Measurements from ENCODE around the gene MCM5. TPM values are rescaled to one million over a fixed set of nuclear protein-coding genes. Genes with fewer than 3 reads are reported as not detected.

MCM5 gene
- total RNA-seq, 2 experiments from 2014 or later, result 21.6 to 22.6 TPM

DNA sequence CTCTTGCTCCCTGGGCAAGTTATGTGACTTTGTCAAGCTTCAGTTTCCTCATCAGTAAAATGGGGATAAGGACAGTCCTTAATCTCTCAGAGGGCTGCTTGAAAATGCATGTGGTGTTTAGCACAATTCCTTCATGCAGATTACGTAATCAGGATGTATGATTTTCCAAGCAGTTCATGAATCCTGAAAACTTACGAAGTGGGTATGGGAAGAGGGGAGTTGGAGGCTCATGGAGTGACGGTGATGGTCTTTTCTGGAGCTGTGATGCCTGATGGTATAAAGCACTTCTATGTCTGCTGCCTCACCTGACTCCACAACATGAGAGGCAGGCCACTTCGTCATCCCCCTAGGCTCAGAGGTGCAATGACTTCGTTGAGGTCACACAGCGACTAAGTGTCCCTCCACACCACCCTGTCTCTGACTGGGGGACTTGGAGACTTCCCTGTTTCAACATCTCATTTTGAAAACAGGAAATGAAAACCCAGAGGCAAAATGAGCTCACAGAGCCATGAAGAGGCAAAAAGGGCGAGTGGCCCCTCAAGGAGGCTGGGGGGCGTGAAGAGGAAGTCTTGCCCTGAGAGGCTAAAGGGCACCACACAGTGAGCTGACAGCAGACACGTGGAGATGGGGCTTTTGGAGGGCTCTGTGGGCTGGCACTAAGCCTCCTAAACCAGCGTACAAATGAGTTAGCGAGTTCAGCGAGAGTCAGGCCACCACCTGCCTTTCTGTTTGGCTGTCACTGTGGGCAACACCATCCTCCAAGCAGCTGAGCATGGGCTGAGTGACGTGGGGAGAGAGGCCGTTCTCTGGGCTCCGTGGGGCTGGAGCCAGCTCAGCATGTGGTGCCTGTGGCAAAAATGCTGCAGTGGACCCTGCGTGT is 10.1 kb downstream of the MCM5 start:
- CTCF ChIA-PET, result no interaction called here
- Histone ChIP-seq H3K27ac (ENCODE audit: low read depth in 1 of 2, low read length in 2 of 2) (no peak overlapping the region), H3K9me3 (ENCODE audit: control insufficient read depth in 1 of 2, insufficient read depth in 1 of 2, low read length in 2 of 2) (no peaks in the 10 kb centered on the region), H3K4me3 (ENCODE audit: low read length) (no peak overlapping the region), H3K4me1 (ENCODE audit: insufficient read depth, low read length) (no peaks in the 10 kb centered on the region), H3K27me3 (ENCODE audit: control insufficient read depth in 1 of 2, insufficient read depth in 2 of 2, low read length in 2 of 2) (no peaks in the 10 kb centered on the region), H3K36me3 (ENCODE audit: insufficient read depth, low read length) (peaks cover 84% of the 10 kb centered on the region)
- peak; percentile 37 for ATAC-seq (ENCODE audit: poor library complexity)
- H3K36me3 Mint-ChIP-seq (ENCODE audit: low read depth), result peaks cover 93% of the 10 kb centered on the region
- no peaks in the 10 kb centered on the region for H3K27me3 Mint-ChIP-seq
- intact Hi-C loops (cut with DNase I, micrococcal nuclease), result no loop called here
- H3K4me1 Mint-ChIP-seq (ENCODE audit: low read depth), result no peaks in the 10 kb centered on the region
- DNase-seq, result peak in 4 of 14 experiments; percentile 5 to 73 (median 52)
- H3K4me3 Mint-ChIP-seq, result no peak overlapping the region
- POLR2A ChIA-PET, result interaction anchor here (1.0 kb wide), 1 partner anchor 830 kb away, joined by 3 read pairs; the partner anchor contains the start of gene APOL2
- TF ChIP-seq, protein P1, sequence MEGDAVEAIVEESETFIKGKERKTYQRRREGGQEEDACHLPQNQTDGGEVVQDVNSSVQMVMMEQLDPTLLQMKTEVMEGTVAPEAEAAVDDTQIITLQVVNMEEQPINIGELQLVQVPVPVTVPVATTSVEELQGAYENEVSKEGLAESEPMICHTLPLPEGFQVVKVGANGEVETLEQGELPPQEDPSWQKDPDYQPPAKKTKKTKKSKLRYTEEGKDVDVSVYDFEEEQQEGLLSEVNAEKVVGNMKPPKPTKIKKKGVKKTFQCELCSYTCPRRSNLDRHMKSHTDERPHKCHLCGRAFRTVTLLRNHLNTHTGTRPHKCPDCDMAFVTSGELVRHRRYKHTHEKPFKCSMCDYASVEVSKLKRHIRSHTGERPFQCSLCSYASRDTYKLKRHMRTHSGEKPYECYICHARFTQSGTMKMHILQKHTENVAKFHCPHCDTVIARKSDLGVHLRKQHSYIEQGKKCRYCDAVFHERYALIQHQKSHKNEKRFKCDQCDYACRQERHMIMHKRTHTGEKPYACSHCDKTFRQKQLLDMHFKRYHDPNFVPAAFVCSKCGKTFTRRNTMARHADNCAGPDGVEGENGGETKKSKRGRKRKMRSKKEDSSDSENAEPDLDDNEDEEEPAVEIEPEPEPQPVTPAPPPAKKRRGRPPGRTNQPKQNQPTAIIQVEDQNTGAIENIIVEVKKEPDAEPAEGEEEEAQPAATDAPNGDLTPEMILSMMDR (IDR thresholded peaks at IDR 0.05), result no peak
- no peak overlapping the region for H3K27ac Mint-ChIP-seq
- no peaks in the 10 kb centered on the region for H3K9me3 Mint-ChIP-seq

DNA sequence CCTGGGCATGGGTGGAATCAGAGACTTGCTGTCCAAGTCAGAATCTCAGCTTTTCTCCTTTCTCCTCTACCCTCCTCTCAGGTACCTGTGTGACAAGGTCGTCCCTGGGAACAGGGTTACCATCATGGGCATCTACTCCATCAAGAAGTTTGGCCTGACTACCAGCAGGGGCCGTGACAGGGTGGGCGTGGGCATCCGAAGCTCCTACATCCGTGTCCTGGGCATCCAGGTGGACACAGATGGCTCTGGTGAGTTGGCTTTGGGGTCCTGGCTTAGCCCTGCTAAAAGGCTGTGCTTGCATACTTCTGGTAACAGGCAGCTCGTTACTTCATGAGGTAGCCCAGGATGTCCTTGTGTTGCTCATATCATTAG is 10.7 kb downstream of the MCM5 start:
- no peak overlapping the region for H3K4me3 ChIP-seq (ENCODE audit: low read length)
- no peaks in the 10 kb centered on the region for H3K27me3 ChIP-seq (ENCODE audit: control insufficient read depth in 1 of 2, insufficient read depth in 2 of 2, low read length in 2 of 2)
- no peak for DNase-seq
- H3K27me3 Mint-ChIP-seq, result no peaks in the 10 kb centered on the region
- H3K4me3 Mint-ChIP-seq, result no peak overlapping the region
- H3K4me1 Mint-ChIP-seq (ENCODE audit: low read depth), result no peaks in the 10 kb centered on the region
- intact Hi-C loops (cut with DNase I, micrococcal nuclease), result no loop called here
- H3K27ac Mint-ChIP-seq, result no peak overlapping the region
- no peaks in the 10 kb centered on the region for H3K4me1 ChIP-seq (ENCODE audit: insufficient read depth, low read length)
- H3K9me3 Mint-ChIP-seq, result no peaks in the 10 kb centered on the region
- H3K36me3 Mint-ChIP-seq (ENCODE audit: low read depth), result peaks cover 93% of the 10 kb centered on the region
- no peak for ATAC-seq (ENCODE audit: poor library complexity)
- H3K9me3 ChIP-seq (ENCODE audit: control insufficient read depth in 1 of 2, insufficient read depth in 1 of 2, low read length in 2 of 2), result no peaks in the 10 kb centered on the region
- H3K27ac ChIP-seq (ENCODE audit: low read depth in 1 of 2, low read length in 2 of 2), result no peak overlapping the region
- POLR2A ChIA-PET, result no interaction called here
- peaks cover 91% of the 10 kb centered on the region for H3K36me3 ChIP-seq (ENCODE audit: insufficient read depth, low read length)
- TF ChIP-seq, protein P1 (IDR thresholded peaks at IDR 0.05), result no peak
- CTCF ChIA-PET, result no interaction called here

DNA sequence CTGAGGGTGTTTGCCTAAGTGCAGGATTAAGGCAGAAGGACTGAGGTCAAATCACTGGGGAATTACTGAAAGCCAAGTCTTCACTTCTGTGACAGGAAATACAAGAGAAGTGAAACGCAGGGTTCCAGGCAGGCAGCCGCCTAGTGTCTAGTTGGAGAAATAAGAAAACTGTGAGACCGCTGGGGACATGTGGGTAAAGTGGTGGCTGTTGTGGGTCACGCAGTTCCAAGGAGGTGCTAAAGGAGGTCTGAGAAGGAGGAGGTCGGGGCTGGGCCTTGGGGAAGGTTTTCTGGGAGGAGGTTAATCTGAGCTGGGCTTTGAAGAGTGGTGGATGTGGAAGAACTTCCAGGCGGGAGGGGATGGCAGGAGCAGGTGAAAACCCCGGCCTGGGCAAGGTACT is 11.2 kb downstream of the MCM5 start:
- TF ChIP-seq, protein P1 (IDR thresholded peaks at IDR 0.05), result no peak
- H3K27me3 Mint-ChIP-seq, result no peaks in the 10 kb centered on the region
- H3K27ac ChIP-seq (ENCODE audit: low read depth in 1 of 2, low read length in 2 of 2), result no peak overlapping the region
- H3K9me3 ChIP-seq (ENCODE audit: control insufficient read depth in 1 of 2, insufficient read depth in 1 of 2, low read length in 2 of 2), result no peaks in the 10 kb centered on the region
- no peaks in the 10 kb centered on the region for H3K27me3 ChIP-seq (ENCODE audit: control insufficient read depth in 1 of 2, insufficient read depth in 2 of 2, low read length in 2 of 2)
- intact Hi-C loops (cut with DNase I, micrococcal nuclease), result no loop called here
- no peak for ATAC-seq (ENCODE audit: poor library complexity)
- ChIA-PET POLR2A (no interaction called here), CTCF (no interaction called here)
- peaks cover 93% of the 10 kb centered on the region for H3K36me3 Mint-ChIP-seq (ENCODE audit: low read depth)
- DNase-seq, result peak in 3 of 14 experiments; percentile 8 to 28 (median 27)
- H3K36me3 ChIP-seq (ENCODE audit: insufficient read depth, low read length), result peaks cover 92% of the 10 kb centered on the region
- H3K4me1 Mint-ChIP-seq (ENCODE audit: low read depth), result no peaks in the 10 kb centered on the region
- H3K9me3 Mint-ChIP-seq, result no peaks in the 10 kb centered on the region
- no peak overlapping the region for H3K4me3 Mint-ChIP-seq
- no peak overlapping the region for H3K4me3 ChIP-seq (ENCODE audit: low read length)
- no peak overlapping the region for H3K27ac Mint-ChIP-seq
- no peaks in the 10 kb centered on the region for H3K4me1 ChIP-seq (ENCODE audit: insufficient read depth, low read length)

Measured in CD4-positive, alpha-beta T cell (primary cell).